ENCODE measurements around the gene HIGD1B.

- TF ChIP-seq CTCF (IDR thresholded peaks at IDR 0.05) = no peak
- TF ChIP-seq POLR2A (IDR thresholded peaks at IDR 0.05) = no peak
These were observed 6.7 kb upstream of the HIGD1B start for GRCh38 chr17:44840936-44841335.

All from body of pancreas (tissue), 4 donors.